ENCODE results near the gene ABHD16A. TPM values are rescaled to one million over a fixed set of nuclear protein-coding genes. Genes with fewer than 3 reads are reported as not detected.
A peak's percentile ranks its signal among the peaks of the same experiment; 100 is the strongest.

The ABHD16A gene
- total RNA-seq, 1 donor from 2014 or later, result 41.6 TPM

DNA sequence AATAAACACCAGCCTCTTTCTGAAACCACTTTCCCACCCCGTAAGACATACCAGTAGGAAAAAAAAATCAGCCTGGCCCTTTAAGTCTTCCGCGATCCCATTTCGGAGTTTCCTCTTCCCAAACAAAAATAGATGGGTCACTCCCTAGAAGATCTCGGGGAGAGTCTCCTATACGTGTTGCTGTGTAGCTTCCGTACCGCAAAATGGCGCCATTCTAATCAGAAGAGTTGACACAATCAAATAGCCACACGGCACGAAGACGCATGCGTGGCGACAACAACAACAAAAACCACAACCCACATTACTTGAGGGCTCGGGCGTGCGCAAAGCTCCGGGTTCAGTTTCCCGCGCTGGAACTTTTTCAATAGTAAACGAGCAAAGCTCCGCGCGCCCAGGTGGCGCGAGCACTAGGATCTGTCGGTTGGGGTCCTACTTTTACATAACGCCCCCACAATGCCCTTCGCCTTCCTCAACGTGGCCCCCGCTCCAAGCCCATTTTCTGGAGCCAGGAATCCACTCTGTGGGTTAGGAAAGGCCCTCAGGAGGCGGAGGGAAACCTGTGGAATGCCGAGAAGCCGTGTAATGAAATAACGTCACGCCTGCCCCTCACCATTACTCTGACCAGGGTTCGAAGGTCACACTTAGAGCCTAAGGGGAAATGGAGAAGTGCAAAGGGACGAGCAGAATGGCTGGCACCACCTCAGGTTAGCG is 38.2 kb downstream of the ABHD16A start, which contains the start of gene GPANK1:
TSS of gene GPANK1 (minus strand) at position 208 of the 711 bp plus-strand sequence. CDS start 519 bp downstream, outside the sequence.
- DNase-seq (ENCODE audit: low spot score in 2 of 2) (peak; percentile 80 to 81), FAIRE-seq (no peak)

DNA sequence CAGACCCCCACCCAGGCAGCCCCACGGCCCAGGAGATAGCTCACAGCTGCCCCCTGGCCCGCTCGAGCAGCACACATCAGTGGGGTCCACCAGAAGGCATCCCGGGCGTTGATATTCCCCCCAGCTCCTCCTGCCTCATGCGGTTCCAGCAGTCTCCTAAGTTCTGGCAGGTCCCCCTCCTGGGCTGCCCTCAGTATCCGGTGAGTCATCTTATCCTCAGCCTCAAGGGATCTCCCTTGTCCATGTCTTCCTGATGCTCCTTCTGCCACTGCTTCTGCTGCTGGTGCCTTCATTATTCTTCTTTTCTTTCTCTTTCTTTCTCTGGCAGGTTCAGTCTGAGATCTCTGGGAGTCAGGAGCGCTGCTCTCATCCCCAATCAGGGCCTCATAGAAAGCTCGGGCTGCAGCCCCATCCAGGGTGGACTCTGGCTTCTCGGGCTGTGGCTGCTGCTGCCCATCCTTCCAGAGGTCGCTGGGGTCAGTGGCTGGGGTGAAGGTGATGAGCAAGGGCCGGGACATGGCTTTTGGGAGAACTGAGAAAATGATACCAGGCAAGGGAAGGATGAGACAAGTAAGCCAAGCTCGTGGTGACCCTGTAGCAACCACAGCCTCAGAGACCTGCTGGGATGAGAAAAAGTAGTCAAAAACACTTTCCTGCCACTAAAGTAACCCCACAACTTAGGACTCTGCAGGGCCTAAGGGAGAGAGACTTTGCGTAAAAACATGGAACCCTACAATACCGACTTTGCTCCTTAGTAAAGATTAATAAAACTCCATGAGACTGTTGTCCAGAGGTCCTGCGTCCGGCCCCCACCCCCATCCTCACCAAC is 38.9 kb downstream of the ABHD16A start:
- peak in 1 of 2 donors; percentile 58 for DNase-seq (ENCODE audit: low spot score in 2 of 2)

DNA sequence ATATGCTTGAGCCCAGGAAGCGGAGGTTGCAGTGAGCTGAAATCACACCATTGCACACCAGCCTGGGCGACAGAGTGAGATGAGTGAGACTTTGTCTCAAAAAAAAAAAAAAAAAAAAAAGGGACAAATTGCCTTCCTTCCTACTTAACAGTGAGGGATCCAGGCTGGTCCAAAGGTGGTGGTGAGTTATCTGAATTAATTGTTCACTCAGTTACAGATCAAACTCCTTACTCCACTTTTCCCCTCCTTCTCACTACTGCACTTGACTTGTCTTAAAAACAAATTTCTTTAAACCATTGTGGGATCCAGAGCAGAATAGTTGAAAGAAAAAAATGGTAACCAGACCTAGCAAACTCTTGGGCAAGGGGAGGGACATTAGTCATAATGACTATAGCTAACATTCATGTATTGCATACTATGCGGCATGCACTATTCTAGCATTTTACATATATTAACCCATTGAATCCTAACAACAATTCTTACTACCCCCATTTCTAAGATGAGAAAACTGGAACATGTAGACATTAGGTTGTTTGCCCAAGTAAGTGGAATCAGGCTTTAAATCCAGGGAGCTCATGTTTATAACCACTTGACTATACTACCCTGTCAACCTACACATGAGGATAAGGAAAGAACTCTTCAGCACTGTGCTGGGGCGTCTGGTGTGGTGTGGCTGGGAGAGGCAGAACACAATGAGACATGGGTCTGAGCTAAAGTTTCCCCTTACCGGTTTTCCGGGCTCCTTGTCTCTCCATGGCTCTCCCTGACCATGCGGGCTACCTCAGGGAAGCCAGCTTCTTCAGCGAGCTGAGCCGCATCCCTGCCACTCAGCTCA is 39.8 kb downstream of the ABHD16A start:
- FAIRE-seq, result no peak
- no peak for DNase-seq (ENCODE audit: low spot score in 2 of 2)

More for the DNA sequence above, 38.9 kb downstream of the ABHD16A start:
- FAIRE-seq, result no peak

DNA sequence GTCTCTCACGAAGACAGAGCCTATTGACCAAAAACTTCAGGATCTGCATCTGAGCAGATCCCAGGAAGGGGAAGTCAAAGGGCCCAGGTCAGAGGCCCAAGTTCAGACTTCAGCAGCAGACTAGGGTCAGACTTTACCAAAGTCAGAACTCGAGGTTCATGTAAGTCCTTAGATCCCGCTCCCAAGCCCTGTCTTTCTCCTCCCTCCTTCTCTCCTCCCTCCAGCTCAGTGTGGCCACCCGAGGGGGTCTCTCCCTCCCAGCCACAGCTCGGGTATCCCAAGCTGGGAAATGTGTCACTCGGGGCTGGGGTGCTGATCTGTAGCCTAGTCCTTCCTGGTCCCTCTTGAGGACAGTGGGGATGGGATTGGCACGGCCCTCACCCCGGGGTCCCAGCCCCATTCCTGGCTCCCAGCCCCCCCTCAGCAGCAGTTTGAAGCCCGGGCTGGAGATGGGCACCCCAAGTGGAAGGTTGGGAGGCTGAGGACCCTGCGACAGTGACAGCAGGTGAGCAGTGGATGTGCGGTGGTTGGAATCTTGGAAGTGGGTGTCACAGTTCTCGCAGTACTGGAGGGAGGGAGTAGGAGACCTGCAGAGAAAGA is 40.9 kb downstream of the ABHD16A start:
- no peak for FAIRE-seq
- DNase-seq (ENCODE audit: low spot score in 2 of 2), result no peak

GRCh38 chr6:31661262-31662123 is 41.6 kb downstream of the ABHD16A start:
- DNase-seq (ENCODE audit: low spot score in 2 of 2) (no peak), FAIRE-seq (no peak)

DNA sequence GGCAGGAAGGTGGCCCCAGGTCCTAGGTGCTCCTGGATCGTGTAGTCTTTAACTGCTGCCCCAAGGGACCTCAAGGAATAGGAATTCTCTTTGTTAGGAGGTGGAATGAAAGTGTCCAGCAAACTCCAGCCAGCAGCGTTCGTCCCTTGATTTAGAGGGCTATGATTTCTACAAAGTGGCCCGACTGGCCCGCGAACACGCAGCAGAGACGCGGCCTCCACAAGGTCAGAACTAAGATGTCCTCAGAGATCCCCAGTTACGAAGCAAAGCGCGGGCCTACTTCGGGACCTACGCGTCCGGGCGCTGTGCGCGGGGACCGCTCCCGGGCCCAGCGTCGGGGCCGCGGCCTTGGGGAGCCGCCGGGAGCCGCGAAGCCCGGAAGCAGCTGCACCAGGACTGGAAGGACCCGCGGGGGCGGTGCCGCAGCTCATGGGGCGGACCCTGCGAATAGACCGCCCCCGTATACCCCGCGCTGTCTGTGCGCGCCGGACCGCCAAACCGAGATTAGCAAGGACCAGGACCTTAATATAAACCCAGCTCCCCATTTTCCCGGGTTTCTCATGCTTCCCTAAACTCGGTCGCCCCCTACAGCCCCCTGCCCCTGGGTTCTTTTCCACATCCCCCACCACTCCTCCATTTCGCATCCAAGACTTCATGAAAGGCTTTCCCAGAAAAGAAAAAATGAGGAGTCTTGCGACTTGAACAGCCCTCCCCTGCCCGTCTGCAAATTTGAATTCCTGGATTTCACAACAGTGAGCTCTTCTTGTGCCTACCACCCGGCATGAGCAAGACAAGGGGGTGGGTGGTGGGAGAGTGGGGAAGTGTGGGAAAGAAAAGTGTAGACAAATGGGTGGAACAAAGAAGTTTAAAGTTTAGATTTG is 42.5 kb downstream of the ABHD16A start, which contains the start of gene C6orf47:
TSS of gene C6orf47 (minus strand) at position 398 of the 881 bp plus-strand sequence. CDS start 831 bp downstream, outside the sequence.
- FAIRE-seq (no peak), DNase-seq (ENCODE audit: low spot score in 2 of 2) (peak; percentile 75 to 87)

GRCh38 chr6:31659649-31660380 is 43.3 kb downstream of the ABHD16A start:
- no peak for DNase-seq (ENCODE audit: low spot score in 2 of 2)
- FAIRE-seq, result no peak

GRCh38 chr6:31658983-31659648 is 44.0 kb downstream of the ABHD16A start:
- FAIRE-seq, result no peak
- no peak for DNase-seq (ENCODE audit: low spot score in 2 of 2)

GRCh38 chr6:31658158-31658688 is 44.9 kb downstream of the ABHD16A start:
- FAIRE-seq (no peak), DNase-seq (ENCODE audit: low spot score in 2 of 2) (no peak)

DNA sequence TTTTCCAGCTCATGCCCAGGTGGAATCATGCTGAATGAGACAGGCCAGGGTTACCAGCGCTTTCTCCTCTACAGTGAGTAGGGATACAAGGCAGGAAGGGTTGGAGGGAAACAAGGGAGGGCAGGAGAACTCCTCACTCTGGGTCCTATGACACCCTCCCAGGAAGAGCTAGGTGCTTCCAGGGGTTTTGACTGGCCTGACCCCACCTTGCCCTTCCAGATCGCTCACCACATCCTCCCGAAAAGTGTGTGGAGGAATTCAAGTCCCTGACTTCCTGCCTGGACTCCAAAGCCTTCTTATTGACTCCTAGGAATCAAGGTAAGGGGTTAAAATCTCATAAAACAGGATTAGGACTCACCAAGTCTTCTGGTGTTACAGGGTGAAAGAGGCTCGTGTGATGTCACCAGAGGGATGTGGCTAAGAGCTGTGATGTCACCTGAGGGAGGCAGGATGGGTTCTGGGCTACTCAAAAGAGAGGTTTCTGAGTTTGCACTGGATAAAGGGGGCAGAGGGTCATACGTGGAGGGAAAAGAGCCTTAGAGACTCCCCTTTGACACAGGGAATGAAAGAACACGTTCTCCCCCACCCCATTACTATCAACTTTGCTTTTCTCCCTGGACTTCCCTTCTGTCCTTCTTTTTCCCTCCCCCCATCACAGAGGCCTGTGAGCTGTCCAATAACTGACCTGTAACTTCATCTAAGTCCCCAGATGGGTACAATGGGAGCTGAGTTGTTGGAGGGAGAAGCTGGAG is 45.5 kb downstream of the ABHD16A start:
- DNase-seq (ENCODE audit: low spot score in 2 of 2) (no peak), FAIRE-seq (no peak)

- FAIRE-seq (no peak), DNase-seq (ENCODE audit: low spot score in 2 of 2) (no peak)
Observed at GRCh38 chr6:31655349-31656237, 47.5 kb downstream of the ABHD16A start, which contains the start of gene APOM. TSS of gene APOM (plus strand) at chr6:31655894. CDS start at chr6:31655967, 73 bp downstream.

- FAIRE-seq (no peak), DNase-seq (ENCODE audit: low spot score in 2 of 2) (no peak)
Observed at GRCh38 chr6:31654574-31655348, 48.4 kb downstream of the ABHD16A start.

DNA sequence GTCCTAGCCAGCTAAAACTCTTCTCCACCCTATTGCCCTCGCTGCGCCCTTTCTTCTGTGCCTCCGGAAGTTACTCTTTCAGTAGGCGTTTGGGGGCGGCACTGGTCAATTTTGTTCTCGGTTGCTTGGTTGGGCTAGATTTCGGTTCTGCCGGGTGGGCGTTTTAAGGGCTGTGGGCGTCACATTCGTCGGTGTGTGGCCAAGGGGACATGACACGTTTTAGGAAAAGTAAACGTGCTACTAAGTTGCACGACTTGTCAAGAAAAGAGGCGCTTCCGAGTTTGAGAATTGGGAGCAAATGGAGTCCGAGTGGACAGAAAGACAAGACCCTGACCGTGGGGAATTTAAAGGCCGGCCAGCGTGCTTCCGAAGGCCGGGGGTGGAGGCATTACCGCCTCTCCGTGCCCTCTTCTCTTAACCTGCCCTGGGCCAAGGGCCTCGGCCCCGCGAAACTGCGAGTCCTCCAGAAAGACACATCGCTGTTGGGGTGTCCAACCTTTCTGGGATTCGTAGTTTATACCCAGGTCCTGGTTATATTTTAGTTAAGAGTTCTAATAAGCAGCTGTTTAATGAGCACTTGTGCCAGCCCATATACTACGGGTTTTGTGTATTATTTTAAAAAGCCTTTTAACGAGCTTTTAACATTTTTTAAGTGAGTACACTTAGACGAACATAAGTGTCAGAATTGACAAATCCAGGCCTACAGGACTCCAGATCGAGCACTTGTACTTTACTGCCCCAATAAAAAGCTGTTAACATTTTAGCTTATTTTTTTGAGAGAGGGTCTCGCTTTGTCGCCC is 50.0 kb downstream of the ABHD16A start:
- no peak for FAIRE-seq
- peak; percentile 88 to 90 for DNase-seq (ENCODE audit: low spot score in 2 of 2)

Measured in frontal cortex (tissue), 4 donors.